Measurements from ENCODE around the gene FAR2. TPM values are rescaled to one million over a fixed set of nuclear protein-coding genes. Genes with fewer than 3 reads are reported as not detected.

The FAR2 gene
- total RNA-seq, 4 donors from 2014 or later: 13.2 to 27.4 (median 22.8) TPM

- TF ChIP-seq CTCF (IDR thresholded peaks at IDR 0.05; ENCODE audit: low read depth): no peak
Observed at GRCh38 chr12:29333178-29333577, 184.1 kb downstream of the FAR2 start.

- TF ChIP-seq CTCF (IDR thresholded peaks at IDR 0.05; ENCODE audit: low read depth): no peak
Observed at GRCh38 chr12:29334937-29335336, 185.9 kb downstream of the FAR2 start.

DNA sequence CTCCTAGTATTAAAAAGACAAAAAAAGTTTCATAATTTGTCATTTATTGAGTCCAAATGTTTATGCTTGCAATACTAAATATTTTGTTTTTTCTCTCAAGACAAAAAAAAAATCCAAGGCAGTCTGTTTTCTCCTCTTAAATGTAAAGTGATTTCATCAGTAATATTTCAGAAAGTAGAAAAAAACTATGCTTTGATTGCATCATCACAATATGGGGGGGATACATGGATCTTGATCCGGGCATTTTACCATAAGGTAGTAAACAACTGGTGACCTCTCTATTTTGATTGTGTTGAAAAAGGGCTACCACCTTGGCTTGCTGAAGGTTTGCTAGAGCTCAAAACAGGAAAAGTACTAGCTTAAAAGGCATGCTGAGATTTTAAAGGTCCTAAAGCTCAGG is 188.2 kb downstream of the FAR2 start:
- TF ChIP-seq CTCF (IDR thresholded peaks at IDR 0.05; ENCODE audit: low read depth): no peak

DNA sequence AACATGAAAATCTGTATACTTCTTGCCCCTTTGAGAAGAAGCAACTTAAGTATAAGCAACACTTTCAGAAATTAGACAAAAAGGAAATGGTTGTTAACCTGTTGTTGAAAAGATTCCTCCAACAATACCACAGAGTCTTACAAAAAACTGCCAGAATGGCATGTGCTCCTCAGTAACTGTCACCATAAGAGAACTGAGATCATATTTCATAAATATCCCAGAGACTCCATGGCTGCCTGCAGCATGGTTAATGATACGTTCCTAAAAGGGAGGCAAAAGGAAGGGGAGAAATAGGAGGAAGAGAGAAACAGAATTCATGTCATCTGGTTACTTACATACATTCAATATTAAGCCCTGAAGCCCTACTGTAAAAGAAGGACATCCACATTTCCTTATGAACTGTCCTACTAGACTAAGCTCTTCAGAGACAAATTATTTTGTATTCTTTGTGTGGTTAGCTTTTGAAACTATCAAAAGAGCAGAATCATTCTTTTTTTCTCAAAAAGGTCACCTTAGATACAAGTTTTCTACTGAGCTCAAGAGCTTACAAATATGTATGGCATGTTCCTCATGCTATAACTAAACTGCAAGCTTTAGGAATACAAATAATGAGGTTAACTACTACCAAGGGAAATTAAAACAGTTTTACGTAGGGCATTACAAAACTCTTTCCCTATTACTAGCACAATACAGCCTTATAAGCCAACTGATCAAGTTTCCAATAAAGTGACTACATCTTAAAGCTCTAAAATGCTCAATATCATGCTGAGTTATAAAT is 194.1 kb downstream of the FAR2 start:
- TF ChIP-seq CTCF (IDR thresholded peaks at IDR 0.05; ENCODE audit: low read depth): no peak

DNA sequence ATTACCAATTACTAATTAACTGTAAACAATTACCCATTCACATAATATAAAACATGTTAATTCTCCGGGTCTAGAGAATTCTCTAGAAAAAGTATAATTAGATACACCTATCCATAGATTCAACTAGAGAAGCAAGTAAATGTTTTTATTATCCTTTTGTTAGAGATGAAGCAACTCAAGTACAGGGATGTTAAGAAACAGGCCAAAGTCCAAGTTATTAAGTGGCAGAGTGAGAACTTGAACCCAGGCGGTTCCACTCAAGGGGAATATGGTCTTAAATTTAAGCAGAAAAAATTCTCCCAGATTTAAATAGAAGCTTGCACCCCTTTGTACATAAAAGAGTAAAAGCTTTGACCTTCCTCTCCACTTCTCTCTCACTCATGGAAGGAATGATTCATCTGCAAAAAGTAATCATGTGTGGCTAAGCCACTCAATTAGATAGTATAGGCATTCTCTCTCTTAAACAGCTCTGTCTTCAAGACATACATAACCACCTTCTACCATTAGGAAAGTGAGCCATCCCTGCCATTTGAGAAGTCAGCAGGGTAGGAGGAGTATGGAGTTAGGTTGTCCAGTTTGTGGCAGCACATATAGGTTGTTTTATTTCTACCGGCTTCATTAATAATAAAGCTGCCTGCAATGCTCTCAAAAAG is 197.8 kb downstream of the FAR2 start:
- TF ChIP-seq CTCF (IDR thresholded peaks at IDR 0.05; ENCODE audit: low read depth): no peak

DNA sequence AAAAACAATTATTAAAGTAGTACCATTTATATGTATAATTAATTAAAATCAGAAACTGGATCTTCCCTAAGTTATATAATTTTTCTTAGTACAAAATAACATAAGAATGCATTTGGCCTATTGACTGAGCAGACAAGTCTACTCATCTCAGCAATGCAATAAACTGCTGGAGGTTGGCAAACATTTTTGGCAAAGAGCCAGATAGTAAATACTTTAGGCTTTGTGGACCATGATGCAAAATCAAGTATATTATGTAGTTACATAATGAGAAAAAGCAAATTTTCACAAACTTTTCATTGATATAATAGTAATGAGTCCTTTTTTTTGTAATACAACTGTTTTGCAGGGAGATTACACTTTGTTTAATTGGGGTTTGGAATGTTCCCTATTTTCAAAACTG is 201.0 kb downstream of the FAR2 start:
- TF ChIP-seq CTCF (IDR thresholded peaks at IDR 0.05; ENCODE audit: low read depth): no peak

- no peak for TF ChIP-seq CTCF (IDR thresholded peaks at IDR 0.05; ENCODE audit: low read depth)
Observed at GRCh38 chr12:29354954-29355353, 205.9 kb downstream of the FAR2 start.

Data from subcutaneous adipose tissue (tissue), 4 donors.